ENCODE results near the gene TENM4.

TENM4 gene

DNA sequence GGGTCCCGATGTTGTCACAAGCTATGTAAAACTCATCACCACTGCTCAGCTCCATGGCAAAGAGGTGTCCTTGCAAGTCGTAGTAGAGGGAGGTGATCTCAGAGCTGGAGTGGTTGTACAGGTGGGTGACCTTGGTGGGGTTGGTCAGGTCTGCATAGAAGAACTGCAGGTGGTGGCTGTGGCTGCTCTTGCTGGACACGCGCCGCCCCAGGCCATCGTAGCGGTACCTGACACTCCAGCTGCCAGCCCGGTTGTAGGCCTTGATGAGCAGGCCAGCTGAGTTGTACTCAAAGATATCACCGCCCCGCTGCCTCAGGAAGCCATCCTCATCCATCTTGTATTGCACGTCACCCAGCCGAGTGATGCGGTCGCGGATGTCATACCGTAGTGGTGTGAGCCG lies 771.6 kb downstream of the TENM4 start:
- no peak for DNase-seq

- DNase-seq: no peak
Observed at GRCh38 chr11:78667461-78667860, 773.4 kb downstream of the TENM4 start.

DNA sequence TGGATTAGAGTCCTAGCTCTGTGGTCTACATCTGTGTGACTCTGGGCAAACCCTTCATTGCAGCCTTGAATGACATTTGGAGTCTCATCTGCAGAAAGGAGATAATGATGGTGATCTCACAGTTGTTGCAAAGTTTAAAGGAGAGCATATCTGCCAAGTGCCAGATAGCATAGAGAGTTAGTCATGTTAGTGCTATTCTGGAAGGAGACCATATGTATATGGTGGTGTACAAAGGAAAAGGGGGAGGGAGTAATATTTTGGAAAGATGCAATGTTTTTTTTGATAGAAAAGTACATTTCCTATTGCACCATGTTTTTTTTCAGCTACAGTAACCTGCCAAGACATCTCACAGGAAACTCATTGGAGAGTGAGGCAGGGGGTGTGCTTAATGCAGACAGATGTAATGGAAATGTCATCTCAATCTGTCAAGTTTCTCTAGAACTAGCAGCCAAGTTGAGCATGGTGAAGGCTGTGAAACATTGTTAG lies 774.1 kb downstream of the TENM4 start:
- no peak for DNase-seq

- DNase-seq: no peak
Observed at GRCh38 chr11:78664636-78665035, 776.2 kb downstream of the TENM4 start.

DNA sequence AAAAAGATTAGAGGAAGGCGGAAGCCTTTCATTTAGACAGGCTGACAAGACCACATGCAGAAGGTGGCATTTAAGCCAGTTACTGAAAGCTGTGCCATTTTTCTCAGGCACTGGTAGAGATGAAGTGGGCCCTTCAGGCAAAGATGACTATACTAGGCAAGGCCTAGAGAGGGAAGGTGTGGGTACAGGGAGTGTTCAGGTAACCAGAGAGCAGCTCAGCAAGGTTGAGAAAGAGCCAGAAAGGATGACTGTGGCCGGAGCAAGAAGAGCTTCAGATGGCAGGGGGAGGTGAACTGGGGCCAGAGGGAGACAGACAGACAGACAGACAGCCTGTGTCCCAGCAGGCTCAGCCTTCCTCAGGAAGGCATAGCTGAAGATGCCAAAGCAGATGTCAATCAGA lies 778.0 kb downstream of the TENM4 start:
- DNase-seq: no peak

GRCh38 chr11:78660471-78660870 lies 780.4 kb downstream of the TENM4 start:
- DNase-seq: no peak

DNA sequence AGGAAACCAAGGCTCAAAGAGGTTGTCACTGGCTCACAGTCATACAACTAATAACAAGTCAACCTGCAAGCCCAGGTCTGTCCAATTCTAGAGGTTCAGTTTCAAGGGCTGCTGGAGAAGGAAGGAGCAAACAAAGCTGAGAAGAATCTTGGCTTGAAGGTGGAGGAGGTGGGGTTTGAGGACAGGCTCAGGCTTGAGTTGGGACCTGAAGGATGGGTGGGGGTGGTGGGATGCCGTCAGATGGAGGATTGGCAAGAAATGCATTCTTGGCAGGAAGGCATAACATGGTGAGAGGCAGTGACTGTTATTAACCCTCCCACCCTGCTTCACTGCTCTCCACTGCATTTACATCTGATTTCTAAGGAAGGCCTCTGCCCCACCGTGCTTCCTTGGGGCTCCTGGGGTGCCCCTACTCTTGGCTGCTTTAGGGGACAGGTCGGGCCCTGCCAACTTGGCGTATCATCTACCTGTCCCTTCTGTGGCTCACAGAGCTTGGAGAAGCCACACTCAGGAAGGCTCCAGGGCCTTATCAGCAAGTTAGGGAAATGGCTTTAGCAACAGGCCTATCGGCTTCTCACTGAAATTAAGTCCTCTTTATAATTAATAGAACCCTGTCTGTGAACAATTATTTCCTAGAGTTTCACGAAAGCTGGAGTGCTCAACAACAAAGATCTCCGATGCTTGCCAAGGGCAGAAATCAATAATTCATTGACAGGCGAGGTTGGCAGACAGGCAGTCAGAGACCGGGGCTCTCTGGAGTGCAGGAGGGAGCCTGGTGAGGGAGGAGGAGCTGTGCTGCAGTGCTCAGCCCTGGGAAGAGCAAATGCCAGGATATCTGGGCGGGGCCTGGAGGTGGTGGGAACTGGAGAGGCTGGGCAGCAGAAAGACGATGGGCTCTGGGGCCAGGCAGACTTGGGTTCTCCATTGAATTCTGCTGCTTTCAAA lies 781.2 kb downstream of the TENM4 start:
- DNase-seq: no peak

DNA sequence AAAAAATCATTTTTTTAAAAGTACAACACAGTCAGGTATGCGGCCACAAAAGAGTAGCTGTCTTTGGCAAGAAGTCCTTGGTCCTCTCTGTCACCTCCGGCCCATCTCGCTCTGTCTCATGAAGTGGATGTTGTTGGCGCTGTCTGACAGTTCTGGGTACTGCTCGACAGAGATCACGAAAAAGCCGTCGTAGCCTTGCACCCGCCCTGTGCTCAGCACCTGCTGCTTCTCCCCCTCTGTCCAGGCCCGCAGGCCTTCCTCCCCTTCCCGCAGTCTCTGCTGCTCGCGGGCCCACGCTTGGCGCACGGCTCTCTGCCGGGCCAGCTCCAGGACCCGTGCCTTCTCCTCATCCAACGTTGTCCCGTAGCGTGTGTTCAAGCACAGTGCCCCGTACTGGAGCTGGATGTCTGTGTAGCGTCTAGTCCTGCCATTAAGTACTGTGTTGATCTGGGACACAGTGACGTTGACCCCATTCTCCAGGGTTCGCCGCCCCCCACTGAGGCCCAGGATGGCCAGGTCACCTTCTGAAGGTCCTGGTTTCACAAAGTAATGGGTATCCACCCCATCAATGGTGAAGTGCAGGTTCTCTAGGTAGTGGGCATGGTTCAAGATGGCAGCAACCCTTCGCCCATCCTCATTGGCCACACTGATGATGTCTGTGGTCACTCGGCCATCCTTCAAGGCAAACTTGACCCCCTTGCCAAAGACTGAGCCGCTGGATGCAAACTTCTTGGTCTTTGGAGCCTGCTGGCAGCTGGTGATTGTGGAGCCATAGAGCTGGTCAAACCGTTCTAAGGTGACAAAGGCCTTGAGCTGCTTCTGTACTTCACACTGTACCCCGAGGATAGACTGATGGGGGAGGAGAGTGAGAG lies 782.6 kb downstream of the TENM4 start:
- DNase-seq: no peak

GRCh38 chr11:78657441-78657840 lies 783.4 kb downstream of the TENM4 start:
- no peak for DNase-seq

DNA sequence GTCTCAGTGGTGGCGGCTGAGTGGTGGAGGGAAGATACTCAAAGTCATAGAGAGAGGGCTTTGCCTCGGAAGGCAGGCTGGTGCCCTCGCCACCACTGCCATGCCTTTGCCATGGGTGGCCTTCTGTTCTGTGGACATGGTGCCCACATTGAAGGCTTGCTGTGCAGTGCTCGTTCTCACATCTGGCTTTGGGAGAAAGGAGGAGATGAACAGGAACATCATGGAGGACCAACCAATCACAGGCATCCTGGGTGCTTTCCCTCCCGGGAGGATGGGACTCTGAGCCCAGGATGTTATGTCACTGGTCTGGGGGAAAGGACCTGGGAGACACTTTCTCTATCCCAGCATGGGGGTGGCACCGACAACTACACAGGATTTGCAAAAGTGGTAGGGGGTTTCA lies 783.8 kb downstream of the TENM4 start:
- DNase-seq: no peak

DNA sequence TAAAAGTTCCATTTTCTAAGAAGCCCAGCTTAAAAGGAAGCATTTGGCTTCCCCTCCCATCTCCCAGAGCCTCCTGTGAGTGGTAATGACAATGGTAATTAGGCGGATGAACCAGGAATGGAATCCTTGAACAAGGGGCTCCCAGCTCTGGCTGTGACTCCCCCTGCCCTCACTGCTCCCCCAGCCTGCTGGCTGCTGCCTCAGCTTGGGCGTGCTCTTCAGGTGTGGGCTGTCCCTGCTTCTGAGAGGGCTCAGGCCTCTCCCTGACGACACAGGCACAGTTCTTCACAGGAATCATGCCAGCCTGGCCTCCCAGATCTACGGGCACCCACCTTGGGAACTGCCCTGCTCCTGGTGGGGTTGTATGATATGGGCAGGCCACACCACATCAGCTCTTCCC lies 784.5 kb downstream of the TENM4 start:
- no peak for DNase-seq

GRCh38 chr11:78655561-78655960 lies 785.3 kb downstream of the TENM4 start:
- DNase-seq: no peak

GRCh38 chr11:78654866-78655265 lies 786.0 kb downstream of the TENM4 start:
- DNase-seq: no peak

- DNase-seq: no peak
Observed at GRCh38 chr11:78654071-78654470, 786.8 kb downstream of the TENM4 start.

DNA sequence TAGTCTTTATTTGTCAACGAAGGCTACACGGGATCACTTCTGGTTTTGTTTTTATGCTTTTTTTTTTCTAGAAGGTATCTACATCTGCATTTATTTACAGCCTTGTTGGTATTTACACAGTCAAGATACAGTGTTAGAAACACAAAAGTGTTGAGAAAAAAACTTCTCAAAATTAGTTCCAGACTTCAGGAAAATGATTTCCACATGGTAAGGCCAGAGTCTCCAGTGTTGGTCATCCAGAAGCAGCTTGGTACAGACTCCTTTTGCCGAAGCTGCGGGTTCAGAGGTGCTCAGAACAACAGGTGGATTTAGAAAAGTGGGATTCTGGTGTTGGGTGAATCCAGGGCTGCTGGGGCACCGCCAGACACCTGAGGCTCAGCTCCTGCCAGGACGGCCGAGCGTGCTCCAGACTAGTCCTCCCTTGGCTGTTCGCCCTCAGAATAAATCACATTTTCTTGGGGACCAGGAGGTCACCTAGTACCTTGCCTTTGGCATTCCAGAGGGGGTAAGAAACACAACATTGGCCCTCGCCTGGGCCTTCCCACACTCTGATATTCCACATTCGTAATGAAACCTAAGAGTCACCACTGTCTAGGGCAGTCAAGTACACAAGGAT lies 787.4 kb downstream of the TENM4 start:
- no peak for DNase-seq

- no peak for DNase-seq
Observed at GRCh38 chr11:78652843-78653239, 788.0 kb downstream of the TENM4 start.

GRCh38 chr11:78651923-78652842 lies 788.6 kb downstream of the TENM4 start:
- peak; percentile 65 for DNase-seq

GRCh38 chr11:78651136-78651775 lies 789.6 kb downstream of the TENM4 start:
- no peak for DNase-seq

DNA sequence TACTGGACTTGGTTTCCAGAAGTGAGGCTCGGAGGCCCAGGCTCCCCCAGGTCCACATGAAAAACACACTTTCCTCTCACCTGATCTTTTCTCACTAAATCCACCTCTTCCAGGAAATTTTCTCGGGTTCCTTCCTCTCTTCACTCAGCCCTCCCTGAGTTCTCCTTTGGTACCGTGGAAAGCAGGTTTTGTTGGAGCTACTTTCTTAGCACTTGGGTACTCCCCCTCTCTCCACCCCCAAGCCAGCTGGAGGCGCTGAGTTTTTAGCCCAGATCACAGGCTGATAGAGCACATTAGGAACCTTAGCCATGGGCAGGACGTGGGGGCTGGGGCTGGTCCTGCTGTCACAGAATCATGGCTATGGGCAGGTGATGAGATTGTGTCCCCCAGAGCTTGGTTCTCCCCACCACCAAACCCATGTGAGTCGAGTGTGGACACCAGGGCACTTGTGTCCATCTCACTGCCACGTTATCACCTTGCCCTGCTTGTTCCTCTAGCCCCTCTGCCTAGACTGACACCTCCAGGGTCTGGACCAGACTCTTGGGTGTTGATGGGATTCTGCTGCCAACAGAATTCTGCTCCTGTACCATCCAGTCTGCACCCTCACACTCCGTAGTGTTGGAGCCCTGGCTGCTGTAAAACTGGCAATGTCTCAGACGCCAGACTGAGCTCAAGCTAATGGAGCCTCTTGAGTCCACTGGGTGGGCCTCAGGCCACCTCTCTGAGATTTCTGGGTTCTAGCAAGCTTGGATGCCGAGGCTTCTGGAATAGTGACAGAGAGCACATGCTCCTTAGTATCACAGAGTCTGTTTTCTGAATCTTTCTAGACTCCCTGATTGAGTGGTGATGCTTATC lies 791.2 kb downstream of the TENM4 start:
- no peak for DNase-seq

Measured in stimulated activated CD8-positive, alpha-beta memory T cell treated with anti-CD3 and anti-CD28 coated beads, Interleukin-4, amount 100 ng/mL, for 48 hours (primary cell).